ENCODE data around the gene MTOR.
A peak's percentile ranks its signal among the peaks of the same experiment; 100 is the strongest.
"Not testable (repeated sequence)": the region's sequence is repeated elsewhere in the genome, so short reads cannot be mapped to it uniquely, and the experiment has no call there.

The MTOR gene

GRCh38 chr1:11083784-11084183, 178.6 kb downstream of the MTOR start:
- H3K27ac Mint-ChIP-seq; H3K9me3 Mint-ChIP-seq; H3K4me3 Mint-ChIP-seq; DNase-seq; H3K27me3 Mint-ChIP-seq; H3K4me1 Mint-ChIP-seq; ATAC-seq (replicated peaks): not testable (repeated sequence)
- peaks cover 34 to 46% of the 10 kb centered on the region in 2 donors for H3K36me3 Mint-ChIP-seq

GRCh38 chr1:11080931-11081330, 181.4 kb downstream of the MTOR start:
- no peaks in the 10 kb centered on the region for H3K27me3 Mint-ChIP-seq
- no peak overlapping the region for H3K27ac Mint-ChIP-seq
- H3K4me3 Mint-ChIP-seq = no peak overlapping the region
- DNase-seq (no peak), ATAC-seq (replicated peaks) (no peak)
- H3K9me3 Mint-ChIP-seq = no peaks in the 10 kb centered on the region
- H3K36me3 Mint-ChIP-seq = peaks cover 36 to 45% of the 10 kb centered on the region in 2 donors
- no peaks in the 10 kb centered on the region for H3K4me1 Mint-ChIP-seq

- Mint-ChIP-seq H3K4me1 (no peaks in the 10 kb centered on the region), H3K27ac (no peak overlapping the region), H3K36me3 (peaks cover 30 to 46% of the 10 kb centered on the region in 2 donors), H3K4me3 (no peak overlapping the region), H3K27me3 (no peaks in the 10 kb centered on the region), H3K9me3 (no peaks in the 10 kb centered on the region)
- ATAC-seq (replicated peaks) (no peak), DNase-seq (no peak)
These were observed 183.7 kb downstream of the MTOR start for GRCh38 chr1:11078631-11079030.

- H3K9me3 Mint-ChIP-seq, H3K27ac Mint-ChIP-seq, H3K4me3 Mint-ChIP-seq, H3K27me3 Mint-ChIP-seq, H3K4me1 Mint-ChIP-seq, DNase-seq: not testable (repeated sequence)
- peak in 1 of 2 donors; percentile 88 for ATAC-seq (replicated peaks)
- H3K36me3 Mint-ChIP-seq = peaks cover 35 to 58% of the 10 kb centered on the region in 2 donors
These were observed 189.0 kb downstream of the MTOR start for GRCh38 chr1:11073398-11073797.

- H3K36me3 Mint-ChIP-seq = peaks cover 38 to 57% of the 10 kb centered on the region in 2 donors
- H3K9me3 Mint-ChIP-seq = no peaks in the 10 kb centered on the region
- peaks cover 6 to 8% of the 10 kb centered on the region in 2 donors for H3K4me1 Mint-ChIP-seq
- peak overlapping the region; percentile 38 for H3K27ac Mint-ChIP-seq
- DNase-seq = no peak
- H3K4me3 Mint-ChIP-seq = no peak overlapping the region
- H3K27me3 Mint-ChIP-seq = no peaks in the 10 kb centered on the region
- peak in 1 of 2 donors; percentile 29 for ATAC-seq (replicated peaks)
These were observed 190.0 kb downstream of the MTOR start for GRCh38 chr1:11072216-11072917.

- H3K36me3 Mint-ChIP-seq = peaks cover 38 to 55% of the 10 kb centered on the region in 2 donors
- no peaks in the 10 kb centered on the region for H3K9me3 Mint-ChIP-seq
- no peak overlapping the region for H3K4me3 Mint-ChIP-seq
- ATAC-seq (replicated peaks) (no peak), DNase-seq (no peak)
- no peaks in the 10 kb centered on the region for H3K27me3 Mint-ChIP-seq
- H3K27ac Mint-ChIP-seq = peak overlapping the region; percentile 38
- H3K4me1 Mint-ChIP-seq = peaks cover 6 to 8% of the 10 kb centered on the region in 2 donors
These were observed 190.7 kb downstream of the MTOR start for GRCh38 chr1:11071463-11072215.

GRCh38 chr1:11070876-11071275, 191.5 kb downstream of the MTOR start:
- Mint-ChIP-seq H3K9me3 (no peaks in the 10 kb centered on the region), H3K36me3 (peaks cover 40 to 50% of the 10 kb centered on the region in 2 donors), H3K27ac (peak overlapping the region; percentile 9)

GRCh38 chr1:11068600-11069473, 193.5 kb downstream of the MTOR start:
- Mint-ChIP-seq H3K9me3 (no peaks in the 10 kb centered on the region), H3K4me1 (peaks cover 6 to 8% of the 10 kb centered on the region in 2 donors), H3K36me3 (peaks cover 46 to 59% of the 10 kb centered on the region in 2 donors), H3K27me3 (no peaks in the 10 kb centered on the region), H3K4me3 (no peak overlapping the region), H3K27ac (no peak overlapping the region)
- ATAC-seq (replicated peaks) (no peak), DNase-seq (no peak)

More at GRCh38 chr1:11070876-11071275, 191.5 kb downstream of the MTOR start:
- no peak for DNase-seq
- no peaks in the 10 kb centered on the region for H3K27me3 Mint-ChIP-seq
- no peak overlapping the region for H3K4me3 Mint-ChIP-seq
- H3K4me1 Mint-ChIP-seq = peaks cover 6 to 8% of the 10 kb centered on the region in 2 donors
- no peak for ATAC-seq (replicated peaks)

GRCh38 chr1:11067716-11068599, 194.4 kb downstream of the MTOR start:
- no peaks in the 10 kb centered on the region for H3K27me3 Mint-ChIP-seq
- peak overlapping the region; percentile 25 for H3K27ac Mint-ChIP-seq
- H3K4me1 Mint-ChIP-seq = peaks cover 11 to 12% of the 10 kb centered on the region in 2 donors
- no peaks in the 10 kb centered on the region for H3K9me3 Mint-ChIP-seq
- DNase-seq = no peak
- no peak overlapping the region for H3K4me3 Mint-ChIP-seq
- H3K36me3 Mint-ChIP-seq = peaks cover 46 to 63% of the 10 kb centered on the region in 2 donors
- ATAC-seq (replicated peaks) = no peak

GRCh38 chr1:11065796-11066195, 196.6 kb downstream of the MTOR start:
- H3K36me3 Mint-ChIP-seq = peaks cover 39 to 54% of the 10 kb centered on the region in 2 donors
- no peaks in the 10 kb centered on the region for H3K27me3 Mint-ChIP-seq
- H3K4me3 Mint-ChIP-seq = no peak overlapping the region
- peaks cover 12 to 23% of the 10 kb centered on the region in 2 donors for H3K4me1 Mint-ChIP-seq
- no peaks in the 10 kb centered on the region for H3K9me3 Mint-ChIP-seq
- no peak overlapping the region for H3K27ac Mint-ChIP-seq
- DNase-seq (no peak), ATAC-seq (replicated peaks) (no peak)

GRCh38 chr1:11064942-11065341, 197.4 kb downstream of the MTOR start:
- Mint-ChIP-seq H3K36me3 (peaks cover 40 to 45% of the 10 kb centered on the region in 2 donors), H3K27ac (no peak overlapping the region), H3K9me3 (no peaks in the 10 kb centered on the region), H3K4me3 (no peak overlapping the region), H3K4me1 (peaks cover 15 to 25% of the 10 kb centered on the region in 2 donors), H3K27me3 (no peaks in the 10 kb centered on the region)
- ATAC-seq (replicated peaks) = no peak
- no peak for DNase-seq

- DNase-seq; ATAC-seq (replicated peaks); H3K4me3 Mint-ChIP-seq; H3K27me3 Mint-ChIP-seq; H3K9me3 Mint-ChIP-seq: not testable (repeated sequence)
- peak overlapping the region; percentile 37 for H3K27ac Mint-ChIP-seq
- H3K4me1 Mint-ChIP-seq = peaks cover 16 to 28% of the 10 kb centered on the region in 2 donors
- peaks cover 36 to 40% of the 10 kb centered on the region in 2 donors for H3K36me3 Mint-ChIP-seq
These were observed 198.3 kb downstream of the MTOR start for GRCh38 chr1:11063937-11064537.

- no peak overlapping the region for H3K4me3 Mint-ChIP-seq
These were observed 199.4 kb downstream of the MTOR start for GRCh38 chr1:11062965-11063401.

More at GRCh38 chr1:11062965-11063401, 199.4 kb downstream of the MTOR start:
- Mint-ChIP-seq H3K4me1 (peaks cover 21 to 35% of the 10 kb centered on the region in 2 donors), H3K36me3 (peaks cover 37 to 43% of the 10 kb centered on the region in 2 donors), H3K9me3 (no peaks in the 10 kb centered on the region), H3K27me3 (no peaks in the 10 kb centered on the region), H3K27ac (peak overlapping the region; percentile 39)
- peak; percentile 22 for DNase-seq
- no peak for ATAC-seq (replicated peaks)
